HEK293T (cell line): ENCODE results near the gene GPR75.

ENCODE experiments used
- FOXM1 ChIP-seq: fragments of 450-650 bp; IDR thresholded peaks from 2 replicates; pipeline ENCODE4 v1.6.1; 2017; ENCODE audit warnings: mild to moderate bottlenecking, borderline replicate concordance
- L3MBTL2 ChIP-seq: fragments of 450-650 bp; conservative IDR thresholded peaks from 2 replicates; pipeline ENCODE4 v1.6.1; 2016; ENCODE audit warnings: mild to moderate bottlenecking
- LEF1 ChIP-seq: fragments of 450-650 bp; IDR thresholded peaks from 2 replicates; pipeline ENCODE4 v1.6.1; 2017; ENCODE audit warnings: mild to moderate bottlenecking, borderline replicate concordance
- SUZ12 ChIP-seq: fragments of 450-650 bp; IDR thresholded peaks from 2 replicates; pipeline ENCODE4 v1.6.1; 2016; ENCODE audit warnings: mild to moderate bottlenecking

DNA sequence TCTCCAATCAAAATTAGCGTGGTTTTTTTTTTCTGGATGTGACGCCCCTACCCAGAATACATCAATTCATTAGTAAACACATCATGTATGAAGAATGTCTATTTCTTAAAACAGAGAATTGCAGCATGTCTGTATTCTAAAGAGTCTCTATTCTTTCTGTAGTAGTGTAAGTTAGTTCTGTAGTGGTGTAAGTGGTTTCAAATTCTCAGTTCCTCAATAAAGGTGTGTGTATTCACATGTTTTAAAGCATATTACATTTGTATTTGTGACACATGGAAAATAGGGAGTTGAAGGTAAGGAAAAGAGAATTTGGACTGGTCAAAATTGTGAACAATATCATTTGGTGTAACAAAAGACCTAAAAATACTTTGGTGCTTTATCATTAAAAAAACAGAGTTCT is 8.0 kb upstream of the GPR75 start:
- TF ChIP-seq L3MBTL2: no peak
- no peak for TF ChIP-seq FOXM1
- no peak for TF ChIP-seq LEF1
- no peak for TF ChIP-seq SUZ12
